ENCODE data around the gene CCDC188.

The CCDC188 gene

DNA sequence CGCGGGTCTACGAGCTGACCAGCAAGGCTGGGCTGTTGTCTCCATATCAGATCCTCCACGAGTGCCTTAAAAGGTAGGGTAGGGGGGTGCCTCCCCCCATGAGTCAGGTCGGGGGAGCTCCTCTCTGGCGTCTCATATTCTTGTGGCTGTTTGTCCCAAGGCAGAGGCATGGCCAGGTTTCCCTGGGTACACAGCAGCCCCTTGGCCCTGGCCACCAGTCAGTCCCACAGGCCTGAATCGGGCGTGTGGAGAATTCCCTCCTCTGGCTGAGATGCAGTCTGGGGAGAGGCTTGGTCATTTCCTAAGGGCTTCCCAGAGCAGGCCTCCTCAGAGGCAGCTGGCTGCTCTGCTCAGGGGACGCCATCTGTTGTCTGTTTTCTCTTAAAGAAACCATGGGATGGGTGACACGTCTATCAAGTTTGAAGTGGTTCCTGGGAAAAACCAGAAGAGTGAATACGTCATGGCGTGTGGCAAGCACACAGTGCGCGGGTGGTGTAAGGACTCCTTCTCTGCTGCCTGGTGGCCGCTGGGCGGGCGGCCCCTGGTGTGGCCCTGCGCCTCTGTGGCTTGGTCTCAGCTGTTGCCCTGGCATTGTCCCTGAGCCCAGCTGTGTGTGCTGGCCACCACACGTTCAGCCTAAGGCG is 44.5 kb downstream of the CCDC188 start:
- FAIRE-seq (no peak), DNase-seq (ENCODE audit: insufficient read length, low spot score) (no peak)

DNA sequence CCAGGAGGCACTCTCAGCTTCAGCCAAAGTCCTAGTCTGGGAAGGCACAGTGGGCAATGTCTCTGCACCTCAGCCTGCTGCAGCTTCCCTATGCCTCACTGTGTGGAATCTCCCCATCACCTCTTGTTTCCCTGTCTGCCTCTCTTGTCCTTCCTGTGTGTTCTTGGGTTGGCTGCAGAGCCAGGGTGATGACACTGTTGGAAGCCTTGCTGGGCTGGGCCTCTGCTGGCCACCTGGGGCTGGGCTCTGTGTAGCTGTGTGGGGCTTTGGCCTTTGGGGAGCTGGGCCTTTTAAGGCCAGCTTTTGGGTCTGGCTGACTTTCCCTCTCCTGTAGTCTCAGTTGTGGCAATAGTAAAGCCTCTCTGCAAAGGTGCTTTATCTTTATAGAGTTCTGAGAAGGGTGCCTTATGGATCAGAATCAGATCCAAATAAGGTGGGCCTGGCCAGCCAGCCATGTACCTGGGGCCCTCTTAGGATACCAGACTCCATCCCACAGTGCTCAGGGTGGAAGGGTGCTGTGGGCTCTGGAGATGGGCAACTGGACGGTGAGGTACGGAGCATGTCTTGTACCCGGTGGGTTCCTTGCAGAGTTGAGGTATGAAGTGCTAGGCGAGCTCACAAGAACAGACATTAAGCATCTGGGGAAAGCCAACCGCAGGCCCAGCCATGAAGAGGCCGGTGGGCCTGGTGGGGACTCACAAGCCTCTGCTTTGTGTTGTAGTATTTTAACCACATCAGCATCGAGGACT is 45.2 kb downstream of the CCDC188 start:
- no peak for DNase-seq (ENCODE audit: insufficient read length, low spot score)
- FAIRE-seq: no peak
- no peak for TF ChIP-seq POLR2A (IDR thresholded peaks at IDR 0.05; ENCODE audit: low read depth, low read length)

More for the DNA sequence above, 44.5 kb downstream of the CCDC188 start:
- no peak for TF ChIP-seq POLR2A (IDR thresholded peaks at IDR 0.05; ENCODE audit: low read depth, low read length)

DNA sequence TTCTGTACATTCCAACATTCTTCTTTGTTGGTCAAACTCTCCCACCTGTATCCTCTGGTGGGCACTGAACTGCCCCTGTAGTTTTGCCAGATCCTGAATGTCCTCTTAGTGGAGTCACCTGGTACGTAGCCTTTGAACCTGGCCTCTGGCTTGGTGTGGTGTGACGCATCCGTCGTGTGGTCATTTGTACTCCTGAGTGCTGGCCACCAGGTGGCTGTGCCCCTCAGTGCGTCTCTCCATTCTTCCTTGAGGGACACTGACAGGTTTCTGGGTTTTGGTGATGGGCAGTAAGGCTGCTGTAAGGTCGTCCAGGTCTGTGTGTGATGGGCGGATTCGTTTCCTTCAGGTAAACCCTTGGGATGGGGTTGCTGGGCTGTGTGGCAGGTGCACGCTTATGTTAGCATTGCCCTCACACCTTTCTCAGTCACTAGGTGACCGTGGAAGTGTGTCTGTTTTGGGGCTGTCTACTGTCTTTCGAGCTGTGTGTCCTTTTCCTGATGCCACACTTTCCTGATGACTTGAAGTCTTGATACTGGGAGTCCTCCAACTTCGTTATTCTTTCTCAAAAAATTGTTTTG is 48.6 kb downstream of the CCDC188 start:
- no peak for TF ChIP-seq POLR2A (IDR thresholded peaks at IDR 0.05; ENCODE audit: low read depth, low read length)
- no peak for FAIRE-seq

DNA sequence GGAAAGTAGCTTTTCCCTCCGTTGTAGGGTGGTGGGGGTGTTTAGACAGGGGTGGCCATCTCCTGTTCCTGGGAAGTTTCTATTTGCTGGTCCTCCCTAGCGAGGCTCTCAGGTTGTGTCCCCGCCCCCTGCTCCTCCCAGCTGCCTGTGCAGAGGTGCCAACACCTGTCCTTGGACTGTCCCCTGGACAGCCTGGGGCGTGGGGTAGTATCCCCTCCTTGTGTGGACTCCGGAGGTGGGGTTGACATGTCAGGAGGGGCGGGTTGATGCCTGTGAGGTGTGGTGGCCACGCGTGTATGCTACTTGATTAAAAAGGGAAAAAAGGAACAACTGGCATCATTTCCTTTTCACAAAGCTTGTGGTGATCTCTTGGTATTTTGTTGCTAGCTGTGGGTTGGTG is 49.2 kb downstream of the CCDC188 start:
- TF ChIP-seq POLR2A (IDR thresholded peaks at IDR 0.05; ENCODE audit: low read depth, low read length): no peak
- FAIRE-seq (no peak), DNase-seq (ENCODE audit: insufficient read length, low spot score) (no peak)

More for the DNA sequence above, 48.6 kb downstream of the CCDC188 start:
- no peak for DNase-seq (ENCODE audit: insufficient read length, low spot score)

DNA sequence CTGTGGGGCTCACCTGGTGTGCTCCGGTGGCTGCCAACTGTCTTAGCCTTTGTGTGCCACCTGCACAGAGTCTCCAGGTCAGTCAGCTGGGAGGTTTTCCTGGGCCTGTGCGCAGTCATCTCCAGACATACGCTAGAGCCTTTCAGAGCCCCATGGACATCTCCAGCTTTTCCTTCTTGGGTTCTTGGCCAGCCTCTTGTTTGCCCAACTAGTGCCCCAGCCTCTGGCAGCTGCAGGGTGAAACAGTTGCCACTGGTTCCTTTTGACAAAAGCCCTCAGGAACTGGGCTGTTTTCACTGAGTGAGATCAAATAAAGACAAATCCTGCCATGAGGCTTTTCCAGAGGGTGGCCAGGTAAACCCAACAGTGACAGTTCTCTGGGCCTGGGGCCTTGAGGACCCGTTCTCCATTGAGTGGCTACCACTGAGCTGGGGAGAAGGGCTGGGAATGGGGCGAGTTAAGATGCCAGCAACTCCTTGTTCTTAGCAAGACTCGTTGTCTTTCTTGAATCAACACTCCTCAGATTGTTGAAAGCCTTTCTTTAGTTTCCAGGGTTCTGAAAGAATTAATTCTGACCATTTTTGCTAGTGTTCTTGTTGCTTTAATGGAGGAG is 51.6 kb downstream of the CCDC188 start:
- no peak for TF ChIP-seq POLR2A (IDR thresholded peaks at IDR 0.05; ENCODE audit: low read depth, low read length)

More for the DNA sequence above, 51.6 kb downstream of the CCDC188 start:
- FAIRE-seq (no peak), DNase-seq (ENCODE audit: insufficient read length, low spot score) (no peak)
